Stimulated activated CD4-positive, alpha-beta T cell treated with anti-CD3 and anti-CD28 coated beads, Interleukin-4, amount 100 ng/mL, for 4 hours (primary cell): ENCODE results near the gene RAP1A.
"Not testable (repeated sequence)": the region's sequence is repeated elsewhere in the genome, so short reads cannot be mapped to it uniquely, and the experiment has no call there.

Source experiments
- DNase-seq, 2 experiments: peaks; one replicate each; pipeline ENCODE4 v3.0.0-alpha.2; 2020

The RAP1A gene

GRCh38 chr1:111599781-111600693 lies 19.6 kb upstream of the RAP1A start:
- peak in 1 of 2 experiments; percentile 19 for DNase-seq

GRCh38 chr1:111600886-111601386 lies 18.7 kb upstream of the RAP1A start:
- no peak for DNase-seq

- no peak for DNase-seq
These were observed 17.3 kb upstream of the RAP1A start for GRCh38 chr1:111602302-111602701.

GRCh38 chr1:111602974-111603373 lies 16.6 kb upstream of the RAP1A start:
- peak; percentile 29 to 30 for DNase-seq

- peak; percentile 52 to 75 for DNase-seq
These were observed 15.6 kb upstream of the RAP1A start for GRCh38 chr1:111603979-111604378.

- no peak for DNase-seq
These were observed 14.7 kb upstream of the RAP1A start for GRCh38 chr1:111604931-111605330.

GRCh38 chr1:111605576-111605975 lies 14.0 kb upstream of the RAP1A start:
- no peak for DNase-seq

- DNase-seq: not testable (repeated sequence)
These were observed 13.0 kb upstream of the RAP1A start for GRCh38 chr1:111606457-111607215.

- DNase-seq: not testable (repeated sequence)
These were observed 11.1 kb upstream of the RAP1A start for GRCh38 chr1:111608528-111608927.

GRCh38 chr1:111611986-111612385 lies 7.6 kb upstream of the RAP1A start:
- DNase-seq: no peak

- peak in 1 of 2 experiments; percentile 62 for DNase-seq
These were observed 3.5 kb upstream of the RAP1A start for GRCh38 chr1:111615870-111616715.

GRCh38 chr1:111618081-111618480 lies 1.5 kb upstream of the RAP1A start:
- no peak for DNase-seq

GRCh38 chr1:111618961-111619634 lies 491 bp upstream of the RAP1A start:
- DNase-seq: no peak

- no peak for DNase-seq
These were observed 917 bp downstream of the RAP1A start for GRCh38 chr1:111620441-111620971.

- peak in 1 of 2 experiments; percentile 52 for DNase-seq
These were observed 1.5 kb downstream of the RAP1A start for GRCh38 chr1:111621050-111621449.

GRCh38 chr1:111622166-111622565 lies 2.6 kb downstream of the RAP1A start:
- DNase-seq: no peak

- DNase-seq: no peak
These were observed 4.8 kb downstream of the RAP1A start for GRCh38 chr1:111624382-111624781.

GRCh38 chr1:111625276-111625675 lies 5.7 kb downstream of the RAP1A start:
- no peak for DNase-seq

GRCh38 chr1:111628153-111628552 lies 8.6 kb downstream of the RAP1A start:
- no peak for DNase-seq

GRCh38 chr1:111629190-111629954 lies 9.8 kb downstream of the RAP1A start:
- no peak for DNase-seq

GRCh38 chr1:111630567-111630966 lies 11.0 kb downstream of the RAP1A start:
- no peak for DNase-seq
